GM23338 (cell line): ENCODE data around the gene PRKAR1B.

Experiments
- CTCF ChIP-seq, 2 experiments: fragments of 200-600 bp in 1 of 2; sonication (generic) in 1 of 2; conservative IDR thresholded peaks; 2 replicates each; pipeline versions ENCODE4 v1.5.1 to v1.6.1; 2016 to 2017; ENCODE audit warnings: antibody characterized with exemption in 2 of 2, low read depth in 2 of 2, mild to moderate bottlenecking in 2 of 2, moderate library complexity in 1 of 2
- REST ChIP-seq: IDR thresholded peaks from one replicate; pipeline ENCODE4 v1.6.1; 2018; ENCODE audit warnings: antibody characterized with exemption; ENCODE audit not compliant: unreplicated experiment

- no peak for TF ChIP-seq CTCF (conservative IDR thresholded peaks at IDR 0.05; ENCODE audit: low read depth in 2 of 2)
- TF ChIP-seq REST, result no peak
These were observed 220.7 kb downstream of the PRKAR1B start for GRCh38 chr7:506391-506831.
